GM19035 (cell line): ENCODE results near the gene DGKD.

Experiments used
- ATAC-seq: cut with Tn5 transposase; IDR thresholded peaks from one replicate; pipeline ENCODE4 v1.9.1; 2021; ENCODE audit not compliant: unreplicated experiment

DGKD gene

GRCh38 chr2:233456111-233456510, 101.8 kb downstream of the DGKD start:
- no peak for ATAC-seq

GRCh38 chr2:233456934-233457333, 102.6 kb downstream of the DGKD start:
- ATAC-seq: no peak

GRCh38 chr2:233457356-233457755, 103.1 kb downstream of the DGKD start:
- ATAC-seq: no peak

GRCh38 chr2:233458031-233458610, 103.8 kb downstream of the DGKD start:
- no peak for ATAC-seq

GRCh38 chr2:233458826-233459225, 104.5 kb downstream of the DGKD start:
- ATAC-seq: no peak

GRCh38 chr2:233459426-233459825, 105.1 kb downstream of the DGKD start:
- no peak for ATAC-seq

GRCh38 chr2:233460726-233461441, 106.6 kb downstream of the DGKD start:
- ATAC-seq: no peak

- no peak for ATAC-seq
Observed at GRCh38 chr2:233461481-233461891, 107.2 kb downstream of the DGKD start.

- ATAC-seq: no peak
Observed at GRCh38 chr2:233462202-233462785, 108.0 kb downstream of the DGKD start.

- ATAC-seq: no peak
Observed at GRCh38 chr2:233462826-233463470, 108.7 kb downstream of the DGKD start.

- ATAC-seq: no peak
Observed at GRCh38 chr2:233463586-233463985, 109.3 kb downstream of the DGKD start.

GRCh38 chr2:233464056-233464455, 109.8 kb downstream of the DGKD start:
- ATAC-seq: no peak

GRCh38 chr2:233464531-233465240, 110.4 kb downstream of the DGKD start:
- no peak for ATAC-seq

- no peak for ATAC-seq
Observed at GRCh38 chr2:233466991-233467603, 112.8 kb downstream of the DGKD start.

GRCh38 chr2:233468047-233468740, 113.9 kb downstream of the DGKD start:
- no peak for ATAC-seq

GRCh38 chr2:233468741-233469110, 114.4 kb downstream of the DGKD start:
- no peak for ATAC-seq

- ATAC-seq: no peak
Observed at GRCh38 chr2:233469261-233470010, 115.1 kb downstream of the DGKD start.

- no peak for ATAC-seq
Observed at GRCh38 chr2:233470011-233470687, 115.9 kb downstream of the DGKD start.

- no peak for ATAC-seq
Observed at GRCh38 chr2:233470839-233471238, 116.5 kb downstream of the DGKD start.
